Testis (tissue), 2 donors: ENCODE data around the gene SLC34A3.

Experiments
- CTCF ChIP-seq, 3 experiments: fragments of 450-650 bp in 2 of 3; fragments of 200-600 bp in 1 of 3; sonication (generic) in 1 of 3; IDR thresholded peaks; one replicate each; pipeline ENCODE4 v1.5.1; 2016 to 2019; ENCODE audit warnings: antibody characterized with exemption in 3 of 3, mild to moderate bottlenecking in 2 of 3, moderate library complexity in 1 of 3
- POLR2A ChIP-seq: fragments of 450-650 bp; IDR thresholded peaks from one replicate; pipeline ENCODE4 v1.6.1; 2017; ENCODE audit warnings: antibody characterized with exemption, mild to moderate bottlenecking, moderate library complexity

DNA sequence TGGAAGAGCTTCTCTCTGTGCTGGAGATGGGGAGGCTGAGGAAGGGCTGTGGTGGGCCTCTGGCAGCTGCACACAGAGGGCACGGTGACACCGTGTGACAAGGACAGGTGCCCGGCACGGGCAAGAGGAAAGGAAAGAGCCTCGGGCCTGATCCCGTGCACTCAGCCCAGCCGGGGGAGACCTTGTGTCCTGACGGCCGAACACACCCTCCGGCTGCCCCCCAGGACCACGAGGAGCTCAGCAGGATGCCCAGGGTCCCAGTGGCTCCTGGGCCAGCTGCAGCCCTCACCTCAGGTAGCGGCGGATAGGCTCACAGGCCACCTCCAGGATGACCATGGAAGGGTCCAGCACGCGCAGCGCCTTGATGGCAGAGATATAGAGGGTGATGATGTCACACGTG, 47.9 kb upstream of the SLC34A3 start:
- no peak for TF ChIP-seq CTCF (IDR thresholded peaks at IDR 0.05)
- no peak for TF ChIP-seq POLR2A
